Measurements from ENCODE around the gene IGLL1.
A peak's percentile ranks its signal among the peaks of the same experiment; 100 is the strongest.
"Not testable (repeated sequence)": the region's sequence is repeated elsewhere in the genome, so short reads cannot be mapped to it uniquely, and the experiment has no call there.

The IGLL1 gene

GRCh38 chr22:23547382-23547781, 32.7 kb downstream of the IGLL1 start:
- not testable (repeated sequence) for H3K9ac ChIP-seq (ENCODE audit: low read length); H3K4me3 ChIP-seq (ENCODE audit: low read depth in 1 of 2, low read length in 2 of 2); H3K4me1 ChIP-seq (ENCODE audit: insufficient read depth, low read length); H3K27me3 ChIP-seq (ENCODE audit: control insufficient read depth in 1 of 2, insufficient read depth in 2 of 2, low read length in 2 of 2); H3K36me3 ChIP-seq (ENCODE audit: insufficient read depth, low read length); H3K27ac ChIP-seq (ENCODE audit: low read depth, low read length); H3K9me3 ChIP-seq (ENCODE audit: low read length)

GRCh38 chr22:23544852-23545251, 35.2 kb downstream of the IGLL1 start:
- Histone ChIP-seq H3K9me3 (ENCODE audit: low read length) (no peaks in the 10 kb centered on the region), H3K4me1 (ENCODE audit: insufficient read depth, low read length) (no peaks in the 10 kb centered on the region), H3K9ac (ENCODE audit: low read length) (no peak overlapping the region), H3K27ac (ENCODE audit: low read depth, low read length) (no peak overlapping the region), H3K36me3 (ENCODE audit: insufficient read depth, low read length) (no peaks in the 10 kb centered on the region), H3K4me3 (ENCODE audit: low read depth in 1 of 2, low read length in 2 of 2) (no peak overlapping the region), H3K27me3 (ENCODE audit: control insufficient read depth in 1 of 2, insufficient read depth in 2 of 2, low read length in 2 of 2) (no peaks in the 10 kb centered on the region)

- not testable (repeated sequence) for H3K36me3 ChIP-seq (ENCODE audit: insufficient read depth, low read length); H3K9me3 ChIP-seq (ENCODE audit: low read length); H3K27ac ChIP-seq (ENCODE audit: low read depth, low read length); H3K9ac ChIP-seq (ENCODE audit: low read length); H3K4me3 ChIP-seq (ENCODE audit: low read depth in 1 of 2, low read length in 2 of 2); H3K4me1 ChIP-seq (ENCODE audit: insufficient read depth, low read length); H3K27me3 ChIP-seq (ENCODE audit: control insufficient read depth in 1 of 2, insufficient read depth in 2 of 2, low read length in 2 of 2)
These were observed 36.5 kb downstream of the IGLL1 start for GRCh38 chr22:23543506-23544000.

- no peaks in the 10 kb centered on the region for H3K27me3 ChIP-seq (ENCODE audit: control insufficient read depth in 1 of 2, insufficient read depth in 2 of 2, low read length in 2 of 2)
- H3K4me3 ChIP-seq (ENCODE audit: low read depth in 1 of 2, low read length in 2 of 2): no peak overlapping the region
- no peak overlapping the region for H3K9ac ChIP-seq (ENCODE audit: low read length)
- H3K27ac ChIP-seq (ENCODE audit: low read depth, low read length): no peak overlapping the region
- H3K36me3 ChIP-seq (ENCODE audit: insufficient read depth, low read length): no peaks in the 10 kb centered on the region
- H3K9me3 ChIP-seq (ENCODE audit: low read length): no peaks in the 10 kb centered on the region
- peaks cover 4% of the 10 kb centered on the region for H3K4me1 ChIP-seq (ENCODE audit: insufficient read depth, low read length)
These were observed 37.2 kb downstream of the IGLL1 start for GRCh38 chr22:23542933-23543332.

- H3K4me1 ChIP-seq (ENCODE audit: insufficient read depth, low read length); H3K36me3 ChIP-seq (ENCODE audit: insufficient read depth, low read length); H3K27ac ChIP-seq (ENCODE audit: low read depth, low read length); H3K9ac ChIP-seq (ENCODE audit: low read length); H3K9me3 ChIP-seq (ENCODE audit: low read length); H3K27me3 ChIP-seq (ENCODE audit: control insufficient read depth in 1 of 2, insufficient read depth in 2 of 2, low read length in 2 of 2); H3K4me3 ChIP-seq (ENCODE audit: low read depth in 1 of 2, low read length in 2 of 2): not testable (repeated sequence)
These were observed 37.7 kb downstream of the IGLL1 start for GRCh38 chr22:23542391-23542790.

GRCh38 chr22:23541849-23542281, 38.2 kb downstream of the IGLL1 start:
- not testable (repeated sequence) for H3K4me3 ChIP-seq (ENCODE audit: low read depth in 1 of 2, low read length in 2 of 2); H3K36me3 ChIP-seq (ENCODE audit: insufficient read depth, low read length); H3K27ac ChIP-seq (ENCODE audit: low read depth, low read length); H3K4me1 ChIP-seq (ENCODE audit: insufficient read depth, low read length); H3K27me3 ChIP-seq (ENCODE audit: control insufficient read depth in 1 of 2, insufficient read depth in 2 of 2, low read length in 2 of 2); H3K9ac ChIP-seq (ENCODE audit: low read length); H3K9me3 ChIP-seq (ENCODE audit: low read length)

- not testable (repeated sequence) for H3K4me1 ChIP-seq (ENCODE audit: insufficient read depth, low read length)
These were observed 39.3 kb downstream of the IGLL1 start for GRCh38 chr22:23540837-23541236.

GRCh38 chr22:23539839-23540198, 40.3 kb downstream of the IGLL1 start:
- not testable (repeated sequence) for H3K27me3 ChIP-seq (ENCODE audit: control insufficient read depth in 1 of 2, insufficient read depth in 2 of 2, low read length in 2 of 2); H3K9me3 ChIP-seq (ENCODE audit: low read length); H3K4me1 ChIP-seq (ENCODE audit: insufficient read depth, low read length); H3K27ac ChIP-seq (ENCODE audit: low read depth, low read length); H3K9ac ChIP-seq (ENCODE audit: low read length); H3K4me3 ChIP-seq (ENCODE audit: low read depth in 1 of 2, low read length in 2 of 2); H3K36me3 ChIP-seq (ENCODE audit: insufficient read depth, low read length)

More at GRCh38 chr22:23540837-23541236, 39.3 kb downstream of the IGLL1 start:
- H3K9me3 ChIP-seq (ENCODE audit: low read length); H3K36me3 ChIP-seq (ENCODE audit: insufficient read depth, low read length); H3K27ac ChIP-seq (ENCODE audit: low read depth, low read length); H3K4me3 ChIP-seq (ENCODE audit: low read depth in 1 of 2, low read length in 2 of 2); H3K27me3 ChIP-seq (ENCODE audit: control insufficient read depth in 1 of 2, insufficient read depth in 2 of 2, low read length in 2 of 2); H3K9ac ChIP-seq (ENCODE audit: low read length): not testable (repeated sequence)

- H3K4me3 ChIP-seq (ENCODE audit: low read depth in 1 of 2, low read length in 2 of 2): peak overlapping the region in 1 of 2 donors; percentile 14
- H3K27ac ChIP-seq (ENCODE audit: low read depth, low read length): no peak overlapping the region
- no peaks in the 10 kb centered on the region for H3K9me3 ChIP-seq (ENCODE audit: low read length)
- H3K9ac ChIP-seq (ENCODE audit: low read length): no peak overlapping the region
- H3K27me3 ChIP-seq (ENCODE audit: control insufficient read depth in 1 of 2, insufficient read depth in 2 of 2, low read length in 2 of 2): no peaks in the 10 kb centered on the region
- no peaks in the 10 kb centered on the region for H3K36me3 ChIP-seq (ENCODE audit: insufficient read depth, low read length)
- peaks cover 4% of the 10 kb centered on the region for H3K4me1 ChIP-seq (ENCODE audit: insufficient read depth, low read length)
These were observed 40.8 kb downstream of the IGLL1 start for GRCh38 chr22:23539135-23539838.

GRCh38 chr22:23538696-23539030, 41.4 kb downstream of the IGLL1 start:
- H3K9me3 ChIP-seq (ENCODE audit: low read length); H3K27me3 ChIP-seq (ENCODE audit: control insufficient read depth in 1 of 2, insufficient read depth in 2 of 2, low read length in 2 of 2); H3K9ac ChIP-seq (ENCODE audit: low read length); H3K36me3 ChIP-seq (ENCODE audit: insufficient read depth, low read length); H3K4me3 ChIP-seq (ENCODE audit: low read depth in 1 of 2, low read length in 2 of 2); H3K4me1 ChIP-seq (ENCODE audit: insufficient read depth, low read length); H3K27ac ChIP-seq (ENCODE audit: low read depth, low read length): not testable (repeated sequence)

- H3K27ac ChIP-seq (ENCODE audit: low read depth, low read length); H3K4me3 ChIP-seq (ENCODE audit: low read depth in 1 of 2, low read length in 2 of 2); H3K27me3 ChIP-seq (ENCODE audit: control insufficient read depth in 1 of 2, insufficient read depth in 2 of 2, low read length in 2 of 2): not testable (repeated sequence)
These were observed 42.0 kb downstream of the IGLL1 start for GRCh38 chr22:23537830-23538695.

GRCh38 chr22:23537416-23537815, 42.7 kb downstream of the IGLL1 start:
- Histone ChIP-seq H3K4me3 (ENCODE audit: low read depth in 1 of 2, low read length in 2 of 2) (no peak overlapping the region), H3K9ac (ENCODE audit: low read length) (no peak overlapping the region), H3K9me3 (ENCODE audit: low read length) (no peaks in the 10 kb centered on the region), H3K36me3 (ENCODE audit: insufficient read depth, low read length) (no peaks in the 10 kb centered on the region), H3K27me3 (ENCODE audit: control insufficient read depth in 1 of 2, insufficient read depth in 2 of 2, low read length in 2 of 2) (no peaks in the 10 kb centered on the region), H3K27ac (ENCODE audit: low read depth, low read length) (no peak overlapping the region), H3K4me1 (ENCODE audit: insufficient read depth, low read length) (peaks cover 4% of the 10 kb centered on the region)

More at GRCh38 chr22:23537830-23538695, 42.0 kb downstream of the IGLL1 start:
- not testable (repeated sequence) for H3K36me3 ChIP-seq (ENCODE audit: insufficient read depth, low read length); H3K4me1 ChIP-seq (ENCODE audit: insufficient read depth, low read length); H3K9ac ChIP-seq (ENCODE audit: low read length); H3K9me3 ChIP-seq (ENCODE audit: low read length)

Data from muscle layer of colon (tissue), 2 donors.